ENCODE measurements around the gene SPATA46. TPM values are rescaled to one million over a fixed set of nuclear protein-coding genes. Genes with fewer than 3 reads are reported as not detected.

The SPATA46 gene
- total RNA-seq, 1 experiment from 2014 or later = not detected

DNA sequence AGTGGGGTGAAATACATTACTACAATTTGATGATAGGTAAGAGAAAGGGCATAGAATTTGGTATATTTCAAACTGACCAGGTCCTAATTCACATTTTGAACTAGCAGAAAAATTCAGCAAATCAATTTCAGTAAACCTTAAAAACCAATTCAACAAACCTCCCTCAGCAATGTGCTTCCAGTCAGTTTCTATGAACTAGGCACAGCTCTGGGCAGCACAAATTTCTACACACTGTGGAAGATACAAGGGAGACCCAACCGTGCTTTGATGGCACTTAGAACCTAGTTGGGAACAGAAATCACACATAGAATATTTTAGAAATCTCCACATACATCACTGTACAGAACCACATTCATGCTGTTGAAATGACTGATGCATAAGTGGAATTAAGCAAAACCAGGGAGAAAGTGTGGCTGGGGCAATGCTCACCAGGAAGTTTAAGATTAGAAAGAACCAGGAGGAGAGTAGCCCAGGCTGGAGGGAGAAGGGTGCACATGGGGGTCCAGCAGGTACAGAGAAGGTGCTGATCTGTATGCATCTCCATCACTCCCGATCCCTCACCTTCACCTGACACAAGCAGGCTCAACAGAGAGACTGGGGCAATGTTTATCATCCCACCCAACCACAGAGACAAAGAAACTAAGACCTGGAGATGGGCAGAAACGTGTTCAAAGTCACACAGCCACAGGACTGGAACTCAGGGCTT lies 19.7 kb upstream of the SPATA46 start:
- H3K9me3 ChIP-seq (ENCODE audit: control insufficient read depth in 1 of 2, insufficient read depth in 1 of 2, low read depth in 1 of 2, low read length in 2 of 2) = no peaks in the 10 kb centered on the region
- intact Hi-C loops (cut with micrococcal nuclease) = loop anchor here (10.0 kb wide), 1 partner anchor 152 kb away; no protein-coding TSS in a partner anchor
- H2AFZ ChIP-seq (ENCODE audit: low read depth, low read length, poor library complexity, severe bottlenecking) = no peak overlapping the region
- no peaks in the 10 kb centered on the region for H3K36me3 ChIP-seq (ENCODE audit: control insufficient read depth in 1 of 2, insufficient read depth in 2 of 2, low read length in 2 of 2)
- no TSS peak for BruUV-seq (replicated peaks)
- no peak overlapping the region for H3K4me3 ChIP-seq (replicated peaks in 1 of 2; ENCODE audit: low read depth in 1 of 2, low read length in 2 of 2)
- H3K4me2 ChIP-seq (ENCODE audit: low read length) = no peak overlapping the region
- no peaks in the 10 kb centered on the region for H3K9me2 ChIP-seq (ENCODE audit: insufficient read depth)
- ChIA-PET RAD21 (ENCODE audit: low non-redundant PET in 1 of 2, low total read pairs in 2 of 2, uncharacterized antibody in 2 of 2, unreplicated experiment in 2 of 2) (no interaction called here), CTCF (interaction anchor here (1.1 kb wide), 1 partner anchor 340 kb away, joined by 3 read pairs; no protein-coding TSS in a partner anchor), POLR2A (no interaction called here)
- H3K9ac ChIP-seq (ENCODE audit: low read length) = no peak overlapping the region
- H3K79me2 ChIP-seq (ENCODE audit: insufficient read depth, low read length) = no peaks in the 10 kb centered on the region
- no peak for DNase-seq (ENCODE audit: low read depth, low spot score)
- no peaks in the 10 kb centered on the region for H3K27me3 ChIP-seq (ENCODE audit: insufficient read depth, low read length)
- ATAC-seq = no peak
- no peak for TF ChIP-seq CEBPB (IDR thresholded peaks at IDR 0.05; ENCODE audit: low read depth)
- TF ChIP-seq, protein P1, sequence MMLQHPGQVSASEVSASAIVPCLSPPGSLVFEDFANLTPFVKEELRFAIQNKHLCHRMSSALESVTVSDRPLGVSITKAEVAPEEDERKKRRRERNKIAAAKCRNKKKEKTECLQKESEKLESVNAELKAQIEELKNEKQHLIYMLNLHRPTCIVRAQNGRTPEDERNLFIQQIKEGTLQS (IDR thresholded peaks at IDR 0.05) = no peak
- TF ChIP-seq SRF (IDR thresholded peaks at IDR 0.05; ENCODE audit: low read depth) = no peak
- no peak for TF ChIP-seq ZNF274 (IDR thresholded peaks at IDR 0.05; ENCODE audit: low read depth, low read length)
- no peaks in the 10 kb centered on the region; a peak in 1 of 4 replicates for H3K4me1 ChIP-seq (ENCODE audit: control insufficient read depth in 1 of 2, insufficient read depth in 2 of 2, low read length in 2 of 2)
- no peak overlapping the region for H3K27ac ChIP-seq (ENCODE audit: low read depth, low read length)
- H4K20me1 ChIP-seq (ENCODE audit: insufficient read depth) = no peaks in the 10 kb centered on the region

- H3K9me2 ChIP-seq (ENCODE audit: insufficient read depth) = no peaks in the 10 kb centered on the region
- H3K9me3 ChIP-seq (ENCODE audit: control insufficient read depth in 1 of 2, insufficient read depth in 1 of 2, low read depth in 1 of 2, low read length in 2 of 2) = no peaks in the 10 kb centered on the region
- H4K20me1 ChIP-seq (ENCODE audit: insufficient read depth) = no peaks in the 10 kb centered on the region
- ChIA-PET POLR2A (no interaction called here), CTCF (interaction anchor here (2.1 to 2.8 kb wide), 2 partner anchors 34 to 336 kb away, joined by 8 to 9 read pairs; no protein-coding TSS in a partner anchor), RAD21 (ENCODE audit: low non-redundant PET in 1 of 2, low total read pairs in 2 of 2, uncharacterized antibody in 2 of 2, unreplicated experiment in 2 of 2) (no interaction called here)
- H3K9ac ChIP-seq (ENCODE audit: low read length) = no peak overlapping the region
- TF ChIP-seq CTCF (IDR thresholded peaks at IDR 0.05 in 2 of 3, conservative IDR thresholded peaks at IDR 0.05 in 1 of 3; ENCODE audit: borderline replicate concordance in 1 of 3, insufficient read depth in 1 of 3, low read depth in 2 of 3, low read length in 2 of 3) (peak; percentile 76 to 86 (median 82)), POLR2AphosphoS5 (IDR thresholded peaks at IDR 0.05; ENCODE audit: low read depth, low read length) (no peak), JUND (IDR thresholded peaks at IDR 0.05) (no peak), TCF7L2 (IDR thresholded peaks at IDR 0.05; ENCODE audit: borderline replicate concordance, extremely low read depth, insufficient read depth, insufficient read length) (no peak), POLR2A (IDR thresholded peaks at IDR 0.05; ENCODE audit: borderline replicate concordance, extremely low read depth, insufficient read depth, insufficient read length) (no peak), RAD21 (IDR thresholded peaks at IDR 0.05; ENCODE audit: low read depth) (peak; percentile 93), CEBPB (IDR thresholded peaks at IDR 0.05; ENCODE audit: low read depth) (0 out of 2 replicates have a peak, but pooled peaks have one; percentile 29), CBX3 (IDR thresholded peaks at IDR 0.05; ENCODE audit: low read depth) (0 out of 2 replicates have a peak, but pooled peaks have one; percentile 46)
- TF ChIP-seq, protein P1 (IDR thresholded peaks at IDR 0.05) = no peak
- TF ChIP-seq, protein P2, sequence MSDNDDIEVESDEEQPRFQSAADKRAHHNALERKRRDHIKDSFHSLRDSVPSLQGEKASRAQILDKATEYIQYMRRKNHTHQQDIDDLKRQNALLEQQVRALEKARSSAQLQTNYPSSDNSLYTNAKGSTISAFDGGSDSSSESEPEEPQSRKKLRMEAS (IDR thresholded peaks at IDR 0.05) = no peak
- H3K27me3 ChIP-seq (ENCODE audit: insufficient read depth, low read length) = no peaks in the 10 kb centered on the region
- no peaks in the 10 kb centered on the region for H3K36me3 ChIP-seq (ENCODE audit: control insufficient read depth in 1 of 2, insufficient read depth in 2 of 2, low read length in 2 of 2)
- H2AFZ ChIP-seq (ENCODE audit: low read depth, low read length, poor library complexity, severe bottlenecking) = peak overlapping the region; percentile 83
- DNase-seq (ENCODE audit: low read depth, low spot score) = peak; percentile 42
- H3K4me1 ChIP-seq (ENCODE audit: control insufficient read depth in 1 of 2, insufficient read depth in 2 of 2, low read length in 2 of 2) = peaks cover 0 to 4% of the 10 kb centered on the region in 2 experiments; a peak in 2 of 4 replicates
- no TSS peak for BruUV-seq (replicated peaks)
- H3K4me3 ChIP-seq (replicated peaks in 1 of 2; ENCODE audit: low read depth in 1 of 2, low read length in 2 of 2) = no peak overlapping the region
- no peaks in the 10 kb centered on the region for H3K79me2 ChIP-seq (ENCODE audit: insufficient read depth, low read length)
- H3K27ac ChIP-seq (ENCODE audit: low read depth, low read length) = no peak overlapping the region
- ATAC-seq = peak; percentile 73
- peak overlapping the region; percentile 26 for H3K4me2 ChIP-seq (ENCODE audit: low read length)
- intact Hi-C loops (cut with micrococcal nuclease) = loop anchor here (2.0 to 10.0 kb wide), 3 partner anchors 35 to 335 kb away; no protein-coding TSS in a partner anchor
Measured at GRCh38 chr1:162391790-162392563, 15.3 kb upstream of the SPATA46 start.

All from HCT116 (cell line).